DOHH2 (cell line): ENCODE measurements around the gene KRTAP12-3.
"Not testable (repeated sequence)": the region's sequence is repeated elsewhere in the genome, so short reads cannot be mapped to it uniquely, and the experiment has no call there.

ENCODE experiments used
- H3F3A ChIP-seq: fragments of 200-600 bp; sonication (generic), shearing (Covaris generic); 2 replicates; pipeline ENCODE4 v1.6.0; 2016; ENCODE audit warnings: antibody characterized with exemption, mild to moderate bottlenecking; ENCODE audit not compliant: control insufficient read depth, insufficient read depth
- H3K27ac ChIP-seq: fragments of 200-600 bp; sonication (generic); 2 replicates; pipeline ENCODE4 v1.5.1; 2014; ENCODE audit warnings: low read depth, mild to moderate bottlenecking, low read length, moderate library complexity
- H3K27me3 ChIP-seq: fragments of 200-600 bp; sonication (generic); 2 replicates; pipeline ENCODE4 v1.6.1; 2014; ENCODE audit warnings: mild to moderate bottlenecking, low read length, mixed read lengths; ENCODE audit not compliant: control insufficient read depth
- H3K36me3 ChIP-seq: fragments of 200-600 bp; sonication (generic); 2 replicates; pipeline ENCODE4 v1.6.1; 2014; ENCODE audit warnings: mild to moderate bottlenecking, low read length, moderate library complexity, mixed read lengths; ENCODE audit not compliant: control insufficient read depth
- H3K4me1 ChIP-seq: fragments of 200-600 bp; sonication (generic); 2 replicates; pipeline ENCODE4 v1.6.1; 2014; ENCODE audit warnings: mild to moderate bottlenecking, low read length, mixed read lengths; ENCODE audit not compliant: control insufficient read depth
- H3K4me2 ChIP-seq: fragments of 200-600 bp; sonication (generic); 2 replicates; pipeline ENCODE4 v1.6.0; 2014; ENCODE audit warnings: mild to moderate bottlenecking, low read length, moderate library complexity
- H3K4me3 ChIP-seq: fragments of 200-600 bp; sonication (generic); 2 replicates; pipeline ENCODE4 v1.5.1; 2014; ENCODE audit warnings: mild to moderate bottlenecking, low read length, mixed read lengths
- H3K79me2 ChIP-seq: fragments of 200-600 bp; sonication (generic); 2 replicates; pipeline ENCODE4 v1.6.1; 2014; ENCODE audit warnings: mild to moderate bottlenecking, low read length, mixed read lengths; ENCODE audit not compliant: control insufficient read depth
- H3K9me2 ChIP-seq: fragments of 200-600 bp; sonication (generic); replicated peaks from 2 replicates; pipeline ENCODE4 v1.6.1; 2014; ENCODE audit warnings: mild to moderate bottlenecking, low read length, mixed read lengths; ENCODE audit not compliant: control insufficient read depth
- H3K9me3 ChIP-seq: fragments of 200-600 bp; sonication (generic); 2 replicates; pipeline ENCODE4 v1.6.1; 2014; ENCODE audit warnings: antibody characterized with exemption, low read length, mixed read lengths; ENCODE audit not compliant: control insufficient read depth, insufficient read depth
- H4K20me1 ChIP-seq: fragments of 200-600 bp; sonication (generic); 2 replicates; pipeline ENCODE4 v1.6.0; 2014; ENCODE audit warnings: low read depth, mild to moderate bottlenecking, antibody characterized with exemption, low read length, moderate library complexity; ENCODE audit not compliant: control insufficient read depth, insufficient read depth
- EZH2phosphoT487 ChIP-seq: fragments of 200-600 bp; sonication (generic); IDR thresholded peaks from 2 replicates; pipeline ENCODE4 v1.6.1; 2017; ENCODE audit warnings: borderline replicate concordance, mild to moderate bottlenecking, antibody characterized with exemption, low read length, moderate library complexity, mixed read lengths
- TF ChIP-seq, protein P1 (sequence below): fragments of 200-600 bp; sonication (generic); IDR thresholded peaks from one replicate; pipeline ENCODE4 v1.5.1; 2014; ENCODE audit warnings: antibody characterized with exemption, mild to moderate bottlenecking, low read depth, low read length; ENCODE audit not compliant: poor library complexity, severe bottlenecking

The KRTAP12-3 gene, protein sequence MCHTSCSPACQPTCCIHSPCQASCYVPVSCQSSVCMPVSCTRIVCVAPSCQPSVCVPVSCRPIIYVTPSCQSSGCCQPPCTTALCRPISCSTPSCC

DNA sequence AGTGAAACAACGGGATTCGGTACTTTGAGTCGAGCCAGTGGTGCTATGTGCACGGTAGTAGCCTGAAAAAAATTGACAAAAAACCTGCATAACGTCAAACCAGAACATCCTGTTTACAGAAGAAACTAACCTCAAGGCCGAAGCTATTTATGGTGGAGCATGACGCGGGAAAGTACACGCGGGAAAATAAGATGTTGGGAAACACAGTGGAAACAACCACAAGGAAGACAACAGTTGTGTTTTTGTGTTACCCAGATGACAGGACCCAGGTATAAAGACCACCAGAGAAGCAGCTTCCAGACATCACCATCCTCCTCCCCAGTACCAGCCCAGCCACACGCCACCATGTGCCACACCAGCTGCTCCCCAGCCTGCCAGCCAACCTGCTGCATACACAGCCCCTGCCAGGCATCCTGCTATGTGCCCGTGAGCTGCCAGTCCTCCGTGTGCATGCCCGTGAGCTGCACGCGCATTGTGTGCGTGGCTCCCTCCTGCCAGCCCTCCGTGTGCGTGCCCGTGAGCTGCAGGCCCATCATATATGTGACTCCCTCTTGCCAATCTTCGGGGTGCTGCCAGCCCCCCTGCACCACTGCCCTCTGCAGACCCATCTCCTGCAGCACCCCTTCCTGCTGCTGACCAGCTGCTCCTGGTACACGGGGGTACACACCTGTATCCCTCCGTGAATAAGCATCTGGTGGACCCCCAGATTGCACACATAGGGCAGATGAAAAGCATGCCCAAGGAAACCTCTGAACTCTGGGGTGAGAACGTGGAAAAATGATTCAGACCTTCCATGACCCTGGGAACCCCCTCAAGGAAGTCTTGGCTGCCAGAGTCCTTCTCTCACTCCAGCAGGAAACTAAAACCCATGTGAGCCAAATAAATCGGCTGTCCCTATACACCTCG, at the start of gene KRTAP12-3:
Gene KRTAP12-3, plus strand, starts transcription at position 298 of the 906 bp plus-strand sequence. Its CDS starts 48 bp downstream, at position 346.
- Histone ChIP-seq H3K9me2 (no peaks in the 10 kb centered on the region), H3K79me2 (no peaks in the 10 kb centered on the region), H3K4me3 (no peak within 1 kb of the TSS), H3K27me3 (no peaks in the 10 kb centered on the region), H3K27ac (no peak within 1 kb of the TSS), H3F3A (no peaks in the 10 kb centered on the region), H4K20me1 (no peaks in the 10 kb centered on the region), H3K4me1 (no peaks in the 10 kb centered on the region), H3K9me3 (no peaks in the 10 kb centered on the region), H3K36me3 (no peaks in the 10 kb centered on the region), H3K4me2 (no peak within 1 kb of the TSS)
- TF ChIP-seq, protein P1, sequence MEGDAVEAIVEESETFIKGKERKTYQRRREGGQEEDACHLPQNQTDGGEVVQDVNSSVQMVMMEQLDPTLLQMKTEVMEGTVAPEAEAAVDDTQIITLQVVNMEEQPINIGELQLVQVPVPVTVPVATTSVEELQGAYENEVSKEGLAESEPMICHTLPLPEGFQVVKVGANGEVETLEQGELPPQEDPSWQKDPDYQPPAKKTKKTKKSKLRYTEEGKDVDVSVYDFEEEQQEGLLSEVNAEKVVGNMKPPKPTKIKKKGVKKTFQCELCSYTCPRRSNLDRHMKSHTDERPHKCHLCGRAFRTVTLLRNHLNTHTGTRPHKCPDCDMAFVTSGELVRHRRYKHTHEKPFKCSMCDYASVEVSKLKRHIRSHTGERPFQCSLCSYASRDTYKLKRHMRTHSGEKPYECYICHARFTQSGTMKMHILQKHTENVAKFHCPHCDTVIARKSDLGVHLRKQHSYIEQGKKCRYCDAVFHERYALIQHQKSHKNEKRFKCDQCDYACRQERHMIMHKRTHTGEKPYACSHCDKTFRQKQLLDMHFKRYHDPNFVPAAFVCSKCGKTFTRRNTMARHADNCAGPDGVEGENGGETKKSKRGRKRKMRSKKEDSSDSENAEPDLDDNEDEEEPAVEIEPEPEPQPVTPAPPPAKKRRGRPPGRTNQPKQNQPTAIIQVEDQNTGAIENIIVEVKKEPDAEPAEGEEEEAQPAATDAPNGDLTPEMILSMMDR: no peak
- TF ChIP-seq EZH2phosphoT487: no peak

DNA sequence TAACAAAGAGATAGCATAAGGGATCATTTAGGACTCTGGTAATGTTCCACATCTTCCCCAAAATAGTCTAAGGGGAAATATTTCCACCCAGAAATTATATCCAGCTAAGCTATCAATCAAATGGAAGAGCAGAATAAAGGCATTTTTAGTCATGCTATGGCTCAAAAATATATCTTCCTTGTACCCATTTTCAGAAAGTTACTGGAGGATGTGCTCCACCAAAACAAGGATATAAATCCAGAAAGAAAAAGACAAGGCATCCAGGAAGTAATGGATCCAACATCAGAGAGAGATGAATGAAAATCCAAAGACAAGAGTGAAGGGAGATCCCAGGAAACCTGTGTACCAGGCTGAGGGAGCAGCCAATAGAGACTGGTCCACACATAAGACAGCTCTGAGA, 48.5 kb upstream of the KRTAP12-3 start:
- TF ChIP-seq, protein P1: no peak
- no peak for TF ChIP-seq EZH2phosphoT487
- H3K27me3 ChIP-seq: no peaks in the 10 kb centered on the region
- no peaks in the 10 kb centered on the region for H4K20me1 ChIP-seq
- no peaks in the 10 kb centered on the region for H3K9me2 ChIP-seq
- H3K9me3 ChIP-seq: peaks cover 14% of the 10 kb centered on the region
- no peak overlapping the region for H3K4me3 ChIP-seq
- H3K4me1 ChIP-seq: no peaks in the 10 kb centered on the region
- H3K36me3 ChIP-seq: no peaks in the 10 kb centered on the region
- H3K4me2 ChIP-seq: no peak overlapping the region
- H3K27ac ChIP-seq: no peak overlapping the region
- H3F3A ChIP-seq: no peaks in the 10 kb centered on the region
- no peaks in the 10 kb centered on the region for H3K79me2 ChIP-seq

DNA sequence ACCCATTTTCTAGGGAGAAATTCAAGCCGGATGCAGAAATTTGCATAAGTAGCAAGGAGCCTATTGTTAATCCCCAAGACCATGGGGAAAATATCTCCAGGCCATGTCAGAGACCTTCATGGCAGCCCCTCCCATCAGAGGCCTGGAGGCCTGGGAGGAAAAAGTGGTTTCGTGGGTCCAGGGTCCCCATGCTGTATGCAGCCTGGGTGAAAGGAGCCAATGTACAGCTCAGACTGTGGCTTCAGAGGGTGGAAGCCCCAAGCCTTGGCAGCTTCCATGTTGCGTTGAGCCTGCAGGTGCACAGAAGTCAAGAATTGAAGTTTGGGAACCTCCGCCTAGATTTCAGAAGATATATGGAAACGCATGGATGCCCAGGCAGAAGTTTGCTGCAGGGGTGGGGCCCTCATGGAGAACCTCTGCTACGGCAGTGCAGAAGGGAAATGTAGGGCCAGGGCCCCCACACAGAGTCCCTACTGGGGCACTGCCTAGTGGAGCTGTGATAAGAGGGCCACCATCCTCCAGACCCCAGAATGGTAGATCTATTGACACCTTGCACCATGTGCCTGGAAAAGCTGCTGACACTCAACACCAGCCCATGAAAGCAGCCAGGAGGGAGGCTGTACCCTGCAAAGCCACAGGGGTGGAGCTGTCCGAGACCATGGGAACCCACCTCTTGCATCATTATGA, 47.4 kb upstream of the KRTAP12-3 start:
- not testable (repeated sequence) for H3K79me2 ChIP-seq, H4K20me1 ChIP-seq, H3K4me1 ChIP-seq, H3K36me3 ChIP-seq, H3F3A ChIP-seq, H3K4me2 ChIP-seq, H3K4me3 ChIP-seq, H3K9me2 ChIP-seq, H3K27ac ChIP-seq, H3K27me3 ChIP-seq
- peaks cover 17% of the 10 kb centered on the region for H3K9me3 ChIP-seq

DNA sequence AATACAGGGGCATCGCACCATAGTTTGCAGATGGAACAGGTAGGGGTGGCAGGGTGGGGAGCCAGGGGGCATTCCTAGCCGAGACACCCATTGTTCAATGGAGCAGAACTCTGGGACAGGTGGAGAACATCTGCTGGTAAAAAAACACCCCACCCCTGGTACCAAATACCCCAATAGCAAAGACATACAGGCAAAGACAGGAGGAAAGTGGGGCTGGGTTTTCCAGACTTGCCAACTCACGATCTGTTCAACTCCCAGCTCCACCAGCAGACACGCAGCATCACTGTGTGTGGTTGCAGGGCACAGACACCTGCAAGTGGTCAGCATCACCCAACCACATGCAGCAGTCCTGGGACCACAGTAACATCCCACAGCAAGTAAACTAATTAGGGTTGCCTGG, 46.2 kb upstream of the KRTAP12-3 start:
- Histone ChIP-seq H3F3A (no peaks in the 10 kb centered on the region), H4K20me1 (no peaks in the 10 kb centered on the region), H3K4me1 (no peaks in the 10 kb centered on the region), H3K4me3 (no peak overlapping the region), H3K36me3 (no peaks in the 10 kb centered on the region), H3K9me2 (no peaks in the 10 kb centered on the region), H3K9me3 (peaks cover 17% of the 10 kb centered on the region), H3K79me2 (no peaks in the 10 kb centered on the region), H3K27ac (no peak overlapping the region), H3K27me3 (no peaks in the 10 kb centered on the region), H3K4me2 (no peak overlapping the region)
- TF ChIP-seq, protein P1: no peak
- TF ChIP-seq EZH2phosphoT487: no peak
